HEK293T (cell line): Measurements from ENCODE around the gene SUPT7L.

ENCODE experiments used
- ARNT ChIP-seq: fragments of 450-650 bp; IDR thresholded peaks from 2 replicates; pipeline ENCODE4 v1.6.1; 2017; ENCODE audit warnings: mild to moderate bottlenecking
- LEF1 ChIP-seq: fragments of 450-650 bp; IDR thresholded peaks from 2 replicates; pipeline ENCODE4 v1.6.1; 2017; ENCODE audit warnings: mild to moderate bottlenecking, borderline replicate concordance
- SP1 ChIP-seq: fragments of 450-650 bp; IDR thresholded peaks from 2 replicates; pipeline ENCODE4 v1.6.1; 2017
- TARDBP ChIP-seq: fragments of 450-650 bp; IDR thresholded peaks from 2 replicates; pipeline ENCODE4 v1.6.1; 2016

DNA sequence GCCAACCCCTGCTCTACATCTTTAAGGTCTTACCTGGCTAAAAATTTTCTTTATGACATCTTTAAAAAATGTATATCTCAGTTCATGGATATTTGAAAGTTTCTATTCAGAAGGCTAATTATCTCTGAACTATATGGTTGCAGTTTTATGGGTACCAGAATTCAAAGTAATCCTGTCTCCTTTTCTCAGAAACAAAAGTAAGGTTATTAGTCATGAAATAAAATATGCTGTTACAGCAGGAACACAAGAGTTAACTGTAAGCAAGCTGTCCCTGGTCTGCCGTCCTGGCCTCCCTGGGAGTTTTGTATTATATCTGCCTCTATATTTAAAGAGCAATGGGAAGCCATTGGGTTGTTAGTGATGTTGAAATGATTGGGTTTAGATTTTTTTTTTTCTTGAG, 34.2 kb upstream of the SUPT7L start:
- no peak for TF ChIP-seq ARNT
- TF ChIP-seq LEF1: no peak
- no peak for TF ChIP-seq SP1
- TF ChIP-seq TARDBP: no peak
